SK-N-SH (cell line): ENCODE results near the gene PRRT2. TPM values are rescaled to one million over a fixed set of nuclear protein-coding genes. Genes with fewer than 3 reads are reported as not detected.

Experiments used
- CTCF ChIA-PET: fragments of 300-600, 350-600 bp; formaldehyde crosslinking; extraction: SDS; loops from one replicate; lab custom pipeline; 2021; lab: Yijun Ruan, JAX
- POLR2A ChIA-PET: fragments of 350-600 bp; sonication (Branson Sonifier 250); formaldehyde crosslinking; extraction: SDS; loops from one replicate; lab custom pipeline; 2020; ENCODE audit warnings: antibody characterized with exemption, inconsistent platforms; lab: Yijun Ruan, JAX
- DNase-seq: peaks from one replicate; pipeline ENCODE4 v3.0.0; 2012
- H2AFZ ChIP-seq: fragments of 200-600 bp; sonication (generic); 2 replicates; pipeline ENCODE4 v1.8.1; 2016; ENCODE audit warnings: antibody characterized with exemption, mild to moderate bottlenecking, low read depth
- H3F3A ChIP-seq: fragments of 200-600 bp; sonication (generic); replicated peaks from 2 replicates; pipeline ENCODE3; 2016; ENCODE audit warnings: antibody characterized with exemption, mild to moderate bottlenecking; ENCODE audit not compliant: insufficient read depth
- H3K27ac ChIP-seq, 2 experiments: fragments of 200-500 bp in 1 of 2; fragments of 200-600 bp in 1 of 2; sonication (Bioruptor generic) in 1 of 2; sonication (generic), shearing (Covaris generic) in 1 of 2; 2 replicates each; pipeline versions ENCODE4 v1.5.1 to v1.6.1; 2014 to 2016; ENCODE audit warnings: low read depth in 2 of 2, inconsistent platforms in 1 of 2, low read length in 1 of 2, mild to moderate bottlenecking in 1 of 2, mixed read lengths in 1 of 2
- H3K27me3 ChIP-seq: fragments of 200-600 bp; sonication (generic), shearing (Covaris generic); 2 replicates; pipeline ENCODE4 v1.6.1; 2016; ENCODE audit warnings: mixed run types; ENCODE audit not compliant: insufficient read depth
- H3K36me3 ChIP-seq, 2 experiments: fragments of 200-500 bp in 1 of 2; fragments of 200-600 bp in 1 of 2; sonication (Bioruptor generic) in 1 of 2; sonication (generic) in 1 of 2; replicated peaks in 1 of 2; 2 replicates each; pipeline versions ENCODE3 to v1.5.1; 2014 to 2016; ENCODE audit warnings: low read length in 1 of 2, mild to moderate bottlenecking in 1 of 2; ENCODE audit not compliant: insufficient read depth in 2 of 2, control insufficient read depth in 1 of 2
- H3K4me1 ChIP-seq, 2 experiments: fragments of 200-500 bp in 1 of 2; fragments of 200-600 bp in 1 of 2; sonication (Bioruptor generic) in 1 of 2; sonication (generic), shearing (Covaris generic) in 1 of 2; 2 replicates each; pipeline versions ENCODE4 v1.5.1 to v1.6.1; 2014 to 2016; ENCODE audit warnings: low read depth in 1 of 2, low read length in 1 of 2, mixed run types in 1 of 2; ENCODE audit not compliant: insufficient read depth in 2 of 2, control insufficient read depth in 1 of 2
- H3K4me2 ChIP-seq: fragments of 200-600 bp; sonication (generic), shearing (Covaris generic); 2 replicates; pipeline ENCODE4 v1.6.1; 2017; ENCODE audit warnings: mixed run types
- H3K4me3 ChIP-seq, 2 experiments: fragments of 200-500 bp in 1 of 2; fragments of 200-600 bp in 1 of 2; sonication (Bioruptor generic) in 1 of 2; sonication (generic), shearing (Covaris generic) in 1 of 2; 2 replicates each; pipeline versions ENCODE4 v1.5.1 to v1.8.1; 2014 to 2016; ENCODE audit warnings: low read depth in 2 of 2, inconsistent platforms in 1 of 2, low read length in 1 of 2, mild to moderate bottlenecking in 1 of 2, mixed read lengths in 1 of 2, moderate library complexity in 1 of 2
- H3K79me2 ChIP-seq: fragments of 200-600 bp; sonication (generic); 2 replicates; pipeline ENCODE4 v1.8.1; 2017; ENCODE audit warnings: mild to moderate bottlenecking; ENCODE audit not compliant: insufficient read depth
- H3K9ac ChIP-seq: fragments of 200-600 bp; sonication (generic); 2 replicates; pipeline ENCODE4 v1.6.1; 2017; ENCODE audit warnings: mixed run types
- H3K9me2 ChIP-seq: fragments of 200-600 bp; sonication (generic); 2 replicates; pipeline ENCODE4 v1.6.1; 2017; ENCODE audit warnings: mixed run types
- H3K9me3 ChIP-seq: fragments of 200-600 bp; sonication (generic); 2 replicates; pipeline ENCODE4 v1.6.1; 2017; ENCODE audit warnings: mixed run types, mild to moderate bottlenecking, moderate library complexity
- H4K20me1 ChIP-seq: fragments of 200-600 bp; sonication (generic); 2 replicates; pipeline ENCODE4 v1.6.1; 2017; ENCODE audit warnings: mild to moderate bottlenecking, mixed run types; ENCODE audit not compliant: insufficient read depth
- CHD2 ChIP-seq: fragments of 150-350 bp; IDR thresholded peaks from 2 replicates; pipeline ENCODE4 v1.6.1; 2018; ENCODE audit warnings: low read length; ENCODE audit not compliant: partially characterized antibody
- FOSL2 ChIP-seq: IDR thresholded peaks from 2 replicates; pipeline ENCODE4 v1.4.0; 2012; ENCODE audit warnings: low read depth, mild to moderate bottlenecking, moderate library complexity, borderline replicate concordance
- FOXJ3 ChIP-seq: sonication (generic); formaldehyde crosslinking; IDR thresholded peaks from 2 replicates; pipeline ENCODE4 v1.5.1; 2020; ENCODE audit warnings: mild to moderate bottlenecking, missing genetic modification reagents
- IRF3 ChIP-seq: fragments of 150-350 bp; IDR thresholded peaks from 2 replicates; pipeline ENCODE4 v1.6.1; 2016; ENCODE audit warnings: mild to moderate bottlenecking, low read depth, low read length
- MAX ChIP-seq: IDR thresholded peaks from 2 replicates; pipeline ENCODE4 v1.4.0; 2012; ENCODE audit warnings: low read depth
- MEF2A ChIP-seq: IDR thresholded peaks from 2 replicates; pipeline ENCODE4 v1.4.0; 2012; ENCODE audit warnings: low read depth, borderline replicate concordance
- MXI1 ChIP-seq: IDR thresholded peaks from 2 replicates; pipeline ENCODE4 v1.6.1; 2012; ENCODE audit warnings: mild to moderate bottlenecking, low read depth, low read length, improper control_type of control experiment
- NFIC ChIP-seq: IDR thresholded peaks from 2 replicates; pipeline ENCODE4 v1.4.0; 2012; ENCODE audit warnings: borderline replicate concordance
- NRF1 ChIP-seq: IDR thresholded peaks from 2 replicates; pipeline ENCODE4 v1.6.1; 2012; ENCODE audit warnings: low read depth, mild to moderate bottlenecking, low read length
- PBX3 ChIP-seq: IDR thresholded peaks from 2 replicates; pipeline ENCODE4; 2012
- POLR2AphosphoS5 ChIP-seq: IDR thresholded peaks from 2 replicates; pipeline ENCODE4 v1.6.1; 2012; ENCODE audit warnings: low read depth, low read length
- RAD21 ChIP-seq: IDR thresholded peaks from 2 replicates; pipeline ENCODE4 v1.6.1; 2012; ENCODE audit warnings: mild to moderate bottlenecking, low read length
- REST ChIP-seq: IDR thresholded peaks from 2 replicates; pipeline ENCODE4 v1.6.1; 2012; ENCODE audit warnings: mild to moderate bottlenecking, low read depth, low read length, moderate library complexity
- RFX5 ChIP-seq: IDR thresholded peaks from 2 replicates; pipeline ENCODE4 v1.6.1; 2012; ENCODE audit warnings: mild to moderate bottlenecking, improper control_type of control experiment, low read length
- SIN3A ChIP-seq: IDR thresholded peaks from 2 replicates; pipeline ENCODE4 v1.6.1; 2012; ENCODE audit warnings: low read depth, mild to moderate bottlenecking, low read length, moderate library complexity, borderline replicate concordance
- TCF12 ChIP-seq: IDR thresholded peaks from 2 replicates; pipeline ENCODE4 v1.4.0; 2012
- TEAD4 ChIP-seq: IDR thresholded peaks from 2 replicates; pipeline ENCODE4 v1.4.0; 2012; ENCODE audit warnings: mild to moderate bottlenecking, borderline replicate concordance; ENCODE audit not compliant: insufficient read depth
- USF1 ChIP-seq: IDR thresholded peaks from 2 replicates; pipeline ENCODE4 v1.4.0; 2012; ENCODE audit warnings: low read depth, borderline replicate concordance
- YY1 ChIP-seq: IDR thresholded peaks from 2 replicates; pipeline ENCODE4 v1.4.0; 2012; ENCODE audit warnings: low read depth, mild to moderate bottlenecking
- ZBTB33 ChIP-seq: IDR thresholded peaks from 2 replicates; pipeline ENCODE4 v1.4.0; 2012; ENCODE audit warnings: low read depth, borderline replicate concordance
- WGBS: methylation state at CpG from one replicate; pipeline ENCODE4 v1.1.6; 2017; ENCODE audit warnings: low lambda C conversion rate; 5-methylcytosine and 5-hydroxymethylcytosine counted together
- polyA plus RNA-seq, 3 experiments: library from polyadenylated mRNA; depleted of rRNA; stranded (reverse); fragments of >200 nt; gene quantifications; 2 replicates each; pipeline ENCODE4 v1.2.3, GENCODE V29; 2012

Gene PRRT2
- polyA plus RNA-seq, 1 of the 3 experiments (the other 2 are of a cell fraction), result 28.1 TPM

- no peak for TF ChIP-seq PBX3
- TF ChIP-seq MXI1, result no peak
- no peak for TF ChIP-seq IRF3
- TF ChIP-seq FOXJ3 (CRISPR knock-in tag), result no peak
- TF ChIP-seq RAD21, result no peak
- no peak for TF ChIP-seq RFX5
- TF ChIP-seq NRF1, result no peak
- no peak for TF ChIP-seq POLR2AphosphoS5
- TF ChIP-seq REST, result no peak
- TF ChIP-seq YY1, result no peak
- no peak for TF ChIP-seq USF1
- TF ChIP-seq NFIC, result no peak
- no peak for TF ChIP-seq CHD2
- TF ChIP-seq MEF2A, result no peak
- no peak for TF ChIP-seq FOSL2
- TF ChIP-seq SIN3A, result no peak
- TF ChIP-seq MAX, result no peak
- no peak for TF ChIP-seq ZBTB33
- TF ChIP-seq TCF12, result no peak
- no peak for TF ChIP-seq TEAD4
- Histone ChIP-seq H3K36me3 (peaks cover 13 to 18% of the 10 kb centered on the region in 2 experiments), H3K79me2 (peaks cover 56% of the 10 kb centered on the region), H3K4me3 (peak overlapping the region; percentile 16 to 76; a peak in 1 of 4 replicates), H3K27me3 (no peaks in the 10 kb centered on the region), H3K9ac (peak overlapping the region; percentile 62; the same call in 1 of the 2 replicates), H3K4me2 (peak overlapping the region; percentile 97), H3K4me1 (peaks cover 38 to 65% of the 10 kb centered on the region in 2 experiments), H4K20me1 (peaks cover 15% of the 10 kb centered on the region), H3K9me2 (no peaks in the 10 kb centered on the region), H3K27ac (peak overlapping the region; percentile 87 to 89), H3F3A (peaks cover 49% of the 10 kb centered on the region), H2AFZ (no peak overlapping the region), H3K9me3 (no peaks in the 10 kb centered on the region)
- POLR2A ChIA-PET, result interaction anchor here (0.7 kb wide), 1 partner anchor 218 kb away, joined by 3 read pairs; no protein-coding TSS in a partner anchor
- no peak for DNase-seq
- 53% methylated on average over 6 of the region's 31 CpGs for WGBS
- CTCF ChIA-PET, result interaction anchor here (1.4 to 2.6 kb wide), 5 partner anchors 9 to 223 kb away, joined by 3 to 23 read pairs (median 5); partner anchors contain the start of genes KIF22 and TLCD3B
These were observed 2.8 kb upstream of the PRRT2 start for GRCh38 chr16:29809031-29809747.
